Activated gamma-delta T cell treated with anti-CD3 and anti-CD28 coated beads, Interleukin-2, amount 50 U/mL, for 16 hours (primary cell): ENCODE results near the gene UBAC2.

Experiments used
- DNase-seq: peaks from one replicate; pipeline ENCODE4 v3.0.0-alpha.2; 2020; ENCODE audit warnings: low read depth

UBAC2 gene

DNA sequence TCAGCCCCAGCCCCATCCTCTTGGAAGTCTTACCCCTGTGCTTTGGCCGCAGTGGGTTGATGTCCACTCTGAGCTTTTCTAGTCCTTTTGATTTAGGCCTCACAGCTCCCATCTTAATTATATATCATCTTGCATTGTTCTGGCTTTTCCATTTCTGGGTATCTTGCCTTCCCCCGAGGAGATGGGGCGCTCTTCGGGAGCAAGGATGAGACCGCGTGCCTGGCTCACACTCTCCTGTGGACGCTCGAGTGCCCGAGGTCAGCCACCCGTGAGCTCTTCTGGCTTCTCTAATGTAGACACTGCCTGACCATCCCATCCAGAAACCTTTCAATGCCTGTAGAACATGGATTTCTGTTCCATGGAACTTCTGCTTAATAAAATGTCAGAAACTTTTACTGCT lies 160.0 kb downstream of the UBAC2 start:
- no peak for DNase-seq

- no peak for DNase-seq
Measured at GRCh38 chr13:99361197-99361596, 160.5 kb downstream of the UBAC2 start.

DNA sequence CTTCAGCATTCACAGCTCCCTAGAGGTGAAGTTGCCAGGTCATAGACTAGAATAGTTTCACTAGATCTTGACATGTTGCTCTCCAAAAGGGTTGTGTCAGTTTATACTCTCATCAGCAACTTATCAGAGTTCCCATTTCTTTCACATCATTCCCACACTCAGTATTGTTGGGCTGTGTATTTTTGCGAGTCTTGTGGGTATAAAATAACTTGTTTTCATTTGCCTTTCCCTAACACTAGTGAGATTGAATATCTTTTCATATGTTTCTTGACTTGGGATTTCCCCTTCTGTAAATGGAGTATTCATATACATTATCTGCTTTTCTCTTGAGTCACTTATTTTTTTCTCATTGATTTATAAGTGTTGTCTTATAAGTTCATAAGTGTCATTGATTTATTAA lies 161.7 kb downstream of the UBAC2 start:
- no peak for DNase-seq

DNA sequence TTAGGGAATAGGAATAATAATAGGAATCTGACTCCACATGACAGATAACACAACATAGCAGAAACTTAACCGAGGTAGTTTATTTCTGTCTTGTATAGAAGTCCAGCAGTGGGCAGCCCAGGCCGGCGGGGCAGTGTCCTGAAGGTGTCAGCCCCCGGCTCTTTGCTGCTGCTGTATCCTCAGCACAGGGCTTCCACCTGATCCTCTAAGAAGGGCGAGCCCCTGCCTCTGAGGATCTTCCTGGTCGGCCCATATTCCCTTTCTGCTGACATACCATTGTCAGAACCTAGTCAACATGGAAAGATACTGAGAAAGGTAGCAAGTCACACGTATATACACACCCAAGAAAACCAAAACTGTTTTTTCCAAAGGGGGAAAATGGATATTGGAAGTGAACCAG lies 162.7 kb downstream of the UBAC2 start:
- DNase-seq, result no peak

DNA sequence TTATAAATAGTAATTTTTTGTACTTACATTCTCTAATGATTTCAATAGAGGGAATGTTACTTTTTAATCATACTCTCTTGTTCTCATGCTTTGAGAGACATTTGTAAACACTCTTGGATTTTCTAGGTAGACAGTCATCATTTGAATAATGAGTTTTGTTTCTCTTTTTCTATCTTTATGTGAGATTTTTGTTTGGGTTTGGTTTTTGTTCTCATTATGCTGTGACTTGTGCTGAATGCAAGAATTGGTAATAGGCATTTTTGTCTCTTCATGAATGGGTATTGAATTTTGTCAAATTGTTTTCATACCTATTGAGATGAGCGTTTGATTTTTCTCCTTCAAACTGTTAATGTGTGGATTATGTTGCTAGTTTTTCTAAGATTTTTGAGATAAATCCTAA lies 163.3 kb downstream of the UBAC2 start:
- DNase-seq, result no peak

GRCh38 chr13:99366075-99366987 lies 165.7 kb downstream of the UBAC2 start:
- DNase-seq, result no peak

GRCh38 chr13:99367106-99367616 lies 166.5 kb downstream of the UBAC2 start:
- no peak for DNase-seq

DNA sequence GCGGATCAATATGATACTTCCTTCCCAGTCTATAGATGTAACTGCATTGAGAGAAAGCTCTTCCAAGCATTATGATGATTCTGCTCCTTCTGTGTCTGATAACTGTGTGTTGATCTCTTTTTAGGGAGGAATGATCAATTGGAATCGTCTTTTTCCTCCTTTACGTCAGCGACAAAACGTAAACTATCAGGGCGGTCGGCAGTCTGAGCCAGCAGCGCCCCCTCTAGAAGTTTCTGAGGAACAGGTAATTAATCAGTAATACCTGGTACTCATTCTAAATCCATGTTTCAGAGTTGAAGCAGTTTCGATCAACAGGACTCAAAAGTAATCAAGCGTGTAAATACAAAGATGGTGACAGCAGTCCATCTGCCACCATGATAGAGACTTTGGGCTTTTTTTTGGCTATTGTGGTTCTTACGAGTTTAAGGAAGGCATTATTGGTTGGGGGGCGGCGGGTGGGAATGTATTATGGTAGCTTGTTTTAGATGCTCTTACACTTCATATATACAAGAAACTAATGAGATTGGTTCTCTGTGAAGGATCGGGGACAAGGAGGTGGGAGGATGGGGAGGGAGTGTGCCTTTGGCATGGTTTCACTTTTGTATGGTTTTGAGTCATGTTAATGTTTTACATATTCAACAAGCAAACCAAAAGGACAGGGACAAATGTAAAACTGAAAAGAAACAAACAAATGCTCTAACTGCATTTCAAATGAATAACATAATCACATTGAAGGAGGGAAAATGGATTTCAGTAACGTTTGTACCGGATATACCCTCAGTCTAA lies 167.2 kb downstream of the UBAC2 start:
- no peak for DNase-seq

DNA sequence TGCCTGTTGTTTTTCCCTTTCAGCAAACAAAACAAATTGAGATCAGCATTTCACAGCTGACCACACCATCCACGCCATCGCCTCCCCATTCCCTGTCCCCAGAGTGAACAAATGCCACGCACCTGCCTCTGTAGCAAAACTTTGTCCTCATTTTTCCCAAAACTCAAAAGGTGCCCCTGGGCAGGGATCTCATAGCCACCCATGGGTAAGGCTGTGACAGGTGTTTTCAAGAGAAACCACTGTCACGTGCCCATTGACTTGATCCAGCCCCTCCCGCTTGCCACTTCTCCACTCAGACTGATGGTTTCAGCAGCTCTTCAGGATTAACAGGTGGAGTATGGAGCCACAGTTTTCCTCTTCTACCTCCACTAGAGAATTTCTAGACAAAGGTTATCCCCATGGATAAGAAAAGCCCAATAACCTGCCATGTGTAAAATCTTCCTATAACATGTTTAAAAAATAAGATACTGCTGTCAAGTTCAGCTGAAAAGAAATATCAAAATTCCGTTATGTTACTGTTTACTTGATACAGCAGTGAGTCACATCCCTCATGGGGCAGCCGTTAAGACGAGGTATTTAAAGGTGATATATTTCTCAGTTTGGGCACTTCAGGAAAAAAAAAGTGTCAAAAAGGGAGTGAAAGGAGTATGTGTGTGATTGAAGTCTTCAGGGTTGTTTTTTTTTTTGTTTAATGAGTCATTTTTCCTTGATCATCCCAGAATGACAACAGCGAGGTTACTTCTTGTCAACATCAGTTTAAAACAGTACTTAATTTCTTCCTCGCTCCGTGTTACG lies 170.0 kb downstream of the UBAC2 start:
- DNase-seq, result no peak

DNA sequence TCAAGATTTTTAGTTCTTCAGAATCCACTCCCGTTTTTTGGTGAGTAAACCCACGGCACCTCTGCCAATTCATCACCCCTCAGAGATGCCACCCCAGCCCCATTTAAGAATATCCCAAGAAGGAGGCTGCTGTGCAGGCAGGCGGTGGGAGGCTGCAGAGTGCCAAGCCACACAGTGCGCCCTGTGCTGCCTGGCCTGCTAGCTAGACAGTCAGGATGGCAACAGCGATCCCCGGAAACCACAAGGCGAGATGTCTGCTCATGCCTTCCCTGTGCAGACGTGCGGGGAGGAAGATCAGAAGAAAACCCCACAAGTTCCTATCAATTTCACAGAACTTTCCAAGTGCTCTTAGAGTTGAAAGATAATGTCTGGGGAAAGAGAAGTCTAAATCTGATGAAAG lies 171.3 kb downstream of the UBAC2 start:
- DNase-seq, result no peak

GRCh38 chr13:99373436-99373835 lies 172.8 kb downstream of the UBAC2 start:
- no peak for DNase-seq

- DNase-seq, result no peak
Measured at GRCh38 chr13:99374169-99374991, 173.7 kb downstream of the UBAC2 start.

- no peak for DNase-seq
Measured at GRCh38 chr13:99374994-99375737, 174.5 kb downstream of the UBAC2 start.

DNA sequence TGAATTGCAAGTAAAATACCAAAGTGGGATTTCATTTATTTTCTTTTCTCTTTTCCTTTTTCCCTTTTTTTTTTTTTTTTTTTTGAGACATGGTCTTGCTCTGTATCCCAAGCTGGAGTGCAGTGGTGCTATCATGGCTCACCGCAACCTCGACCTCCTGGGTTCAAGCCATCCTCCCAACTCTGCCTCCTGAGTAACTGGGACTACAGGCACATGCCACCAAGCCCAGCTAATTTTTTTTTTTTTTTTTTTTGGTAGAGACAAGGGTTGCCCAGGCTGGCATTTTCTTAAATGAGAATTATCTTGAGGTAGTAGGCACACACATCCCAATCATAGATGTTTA lies 175.1 kb downstream of the UBAC2 start:
- no peak for DNase-seq

- DNase-seq, result no peak
Measured at GRCh38 chr13:99376132-99376531, 175.5 kb downstream of the UBAC2 start.

DNA sequence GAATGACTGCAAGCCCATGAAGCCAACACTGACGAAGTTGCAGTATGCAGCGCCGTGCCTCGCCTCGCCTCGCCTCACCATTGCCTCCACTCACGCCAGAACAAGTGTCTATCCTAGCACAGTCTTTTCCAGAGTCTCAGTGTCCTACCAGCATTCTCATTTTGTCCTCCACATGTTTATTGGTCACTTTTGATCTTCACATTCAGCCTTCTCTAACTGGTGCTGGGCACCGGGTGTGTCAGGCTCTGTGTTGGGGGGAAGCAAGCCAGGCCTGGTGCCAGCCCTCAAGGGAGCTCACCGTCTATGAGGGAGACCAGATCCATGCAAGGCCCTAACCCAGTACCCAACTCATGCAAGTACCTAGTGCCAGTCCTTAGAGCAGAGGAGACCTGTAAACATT lies 176.3 kb downstream of the UBAC2 start:
- no peak for DNase-seq

DNA sequence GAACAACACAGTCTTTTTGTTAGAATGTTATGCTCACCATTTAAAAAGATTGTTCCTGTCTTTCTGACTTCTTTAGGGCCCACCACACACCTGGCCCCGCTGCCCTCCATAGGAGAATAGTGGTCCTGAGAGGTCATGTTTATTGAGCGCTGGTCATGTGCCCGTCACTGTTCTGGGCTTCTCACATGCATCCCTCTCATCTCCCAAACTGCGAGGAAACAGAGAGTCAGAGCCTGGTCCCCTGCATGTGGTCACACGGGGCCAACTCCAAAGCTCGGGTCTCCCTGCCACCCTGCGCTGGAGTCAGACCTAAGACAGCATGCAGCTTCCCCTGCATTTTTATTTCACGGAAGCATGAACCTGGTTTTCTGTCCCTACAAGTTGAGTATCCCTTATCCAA lies 177.0 kb downstream of the UBAC2 start:
- no peak for DNase-seq

GRCh38 chr13:99378985-99379733 lies 178.5 kb downstream of the UBAC2 start:
- no peak for DNase-seq

DNA sequence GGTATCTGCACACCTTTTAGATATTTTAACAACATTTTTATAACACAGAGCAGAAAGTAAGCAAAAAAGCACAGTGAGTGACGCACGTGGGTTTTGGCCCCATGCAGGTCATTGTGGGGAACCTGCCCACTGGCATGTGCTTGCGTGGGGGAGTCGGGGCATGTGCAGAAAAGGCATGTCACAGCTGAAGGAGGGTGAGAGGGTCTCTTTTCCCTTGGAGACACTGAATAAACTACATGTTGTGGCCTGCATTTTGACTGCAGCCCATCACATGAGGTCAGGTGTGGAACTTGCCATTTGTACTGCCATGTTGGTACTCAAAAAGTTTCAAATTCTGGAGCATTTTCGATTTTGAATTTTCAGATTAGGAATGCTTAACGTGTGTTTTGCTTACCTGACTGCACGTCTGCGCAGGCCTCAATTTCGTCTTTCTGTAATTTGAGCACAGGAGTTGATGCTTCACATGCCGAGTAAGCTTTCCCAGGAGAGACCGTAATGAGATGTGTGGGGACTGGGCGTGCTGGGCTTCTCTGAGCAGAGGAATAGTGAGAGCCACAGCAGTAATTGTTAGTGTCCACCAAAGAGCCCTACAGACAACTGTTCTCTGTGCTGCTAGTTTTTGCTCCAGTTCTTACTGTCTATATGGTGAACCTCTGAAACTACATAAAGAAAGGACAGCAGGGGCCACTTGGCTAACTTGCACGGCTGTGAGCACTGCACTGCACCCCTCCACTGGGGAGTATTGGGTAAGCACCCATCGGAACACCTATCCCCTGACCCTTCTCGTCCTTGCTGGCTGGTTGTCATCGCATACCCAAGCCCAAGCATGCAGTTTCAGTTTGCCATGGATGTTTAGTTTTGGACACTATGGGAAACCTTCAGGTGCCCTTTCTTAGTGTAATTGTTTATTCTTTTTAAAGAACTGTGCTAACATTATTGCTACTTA lies 179.5 kb downstream of the UBAC2 start:
- no peak for DNase-seq
